ENCODE data around the gene EFCAB5. TPM values are rescaled to one million over a fixed set of nuclear protein-coding genes. Genes with fewer than 3 reads are reported as not detected.

The EFCAB5 gene
- total and polyA plus RNA-seq, 10 of the 15 experiments (the other 5 are each of a cell fraction or from before 2014, with no cell fraction given) = 0.39 to 2.6 (median 1.0) TPM

DNA sequence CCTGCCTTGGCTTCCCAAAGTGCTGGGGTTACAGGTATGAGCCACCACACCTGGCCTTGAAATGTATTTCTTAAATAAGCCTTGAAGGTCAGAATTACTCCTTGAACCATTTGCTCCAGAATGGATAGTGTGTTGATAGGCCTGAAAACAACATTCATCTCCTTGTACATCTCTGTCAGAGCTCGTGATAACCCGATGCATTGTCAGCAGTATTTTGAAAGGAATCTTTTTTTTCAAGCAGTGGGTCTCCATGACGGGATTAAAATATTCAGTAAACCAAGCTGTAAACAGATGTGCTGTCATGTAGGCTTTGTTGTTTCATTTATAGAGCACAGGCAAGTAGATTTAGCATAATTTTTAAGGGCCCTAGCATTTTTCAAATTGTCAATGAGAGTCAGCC, 191.8 kb downstream of the EFCAB5 start:
- in situ Hi-C loops (cut with MboI) (no loop called here), intact Hi-C loops (cut with micrococcal nuclease; ENCODE audit: unreplicated experiment) (no loop called here)
- ChIA-PET POLR2A (interaction anchor here (0.6 to 1.2 kb wide), 2 partner anchors 9 to 19 kb away, joined by 3 read pairs; no protein-coding TSS in a partner anchor), SMC1A (ENCODE audit: uncharacterized antibody, unreplicated experiment) (interaction anchor here (0.6 to 1.3 kb wide), 2 partner anchors 9 to 103 kb away, joined by 3 read pairs; no protein-coding TSS in a partner anchor), CTCF (interaction anchor here (0.8 to 4.9 kb wide), 10 partner anchors 8 to 207 kb away, joined by 3 to 35 read pairs (median 4); no protein-coding TSS in a partner anchor), RAD21 (ENCODE audit: unreplicated experiment) (interaction anchor here (0.7 to 1.4 kb wide), 7 partner anchors 35 to 805 kb away, joined by 3 to 6 read pairs (median 3); no protein-coding TSS in a partner anchor)
- Histone ChIP-seq H3K79me2 (ENCODE audit: control insufficient read depth, insufficient read depth, low read length) (peaks cover 18% of the 10 kb centered on the region), H3K36me3 (ENCODE audit: control insufficient read depth in 2 of 2, insufficient read depth in 2 of 2, low read length in 1 of 2) (peaks cover 0 to 25% of the 10 kb centered on the region in 2 experiments; a peak in 2 of 4 replicates), H4K20me1 (ENCODE audit: control insufficient read depth, insufficient read depth) (no peaks in the 10 kb centered on the region), H3K27ac (ENCODE audit: control insufficient read depth, insufficient read depth) (no peak overlapping the region), H3K9ac (ENCODE audit: control insufficient read depth, insufficient read depth, low read length) (no peak overlapping the region), H3K4me3 (no peak overlapping the region), H3K27me3 (replicated peaks in 1 of 2; ENCODE audit: control insufficient read depth in 2 of 2, insufficient read depth in 2 of 2, low read length in 1 of 2) (no peaks in the 10 kb centered on the region), H3K4me2 (ENCODE audit: control insufficient read depth, insufficient read depth) (no peak overlapping the region), H3K4me1 (ENCODE audit: control insufficient read depth, insufficient read depth, low read length) (no peaks in the 10 kb centered on the region), H2AFZ (ENCODE audit: control insufficient read depth, low read depth, low read length) (no peak overlapping the region), H3K9me3 (replicated peaks; ENCODE audit: control insufficient read depth, insufficient read depth, low read length) (no peaks in the 10 kb centered on the region)
- FAIRE-seq = no peak
- TF ChIP-seq, protein P1, sequence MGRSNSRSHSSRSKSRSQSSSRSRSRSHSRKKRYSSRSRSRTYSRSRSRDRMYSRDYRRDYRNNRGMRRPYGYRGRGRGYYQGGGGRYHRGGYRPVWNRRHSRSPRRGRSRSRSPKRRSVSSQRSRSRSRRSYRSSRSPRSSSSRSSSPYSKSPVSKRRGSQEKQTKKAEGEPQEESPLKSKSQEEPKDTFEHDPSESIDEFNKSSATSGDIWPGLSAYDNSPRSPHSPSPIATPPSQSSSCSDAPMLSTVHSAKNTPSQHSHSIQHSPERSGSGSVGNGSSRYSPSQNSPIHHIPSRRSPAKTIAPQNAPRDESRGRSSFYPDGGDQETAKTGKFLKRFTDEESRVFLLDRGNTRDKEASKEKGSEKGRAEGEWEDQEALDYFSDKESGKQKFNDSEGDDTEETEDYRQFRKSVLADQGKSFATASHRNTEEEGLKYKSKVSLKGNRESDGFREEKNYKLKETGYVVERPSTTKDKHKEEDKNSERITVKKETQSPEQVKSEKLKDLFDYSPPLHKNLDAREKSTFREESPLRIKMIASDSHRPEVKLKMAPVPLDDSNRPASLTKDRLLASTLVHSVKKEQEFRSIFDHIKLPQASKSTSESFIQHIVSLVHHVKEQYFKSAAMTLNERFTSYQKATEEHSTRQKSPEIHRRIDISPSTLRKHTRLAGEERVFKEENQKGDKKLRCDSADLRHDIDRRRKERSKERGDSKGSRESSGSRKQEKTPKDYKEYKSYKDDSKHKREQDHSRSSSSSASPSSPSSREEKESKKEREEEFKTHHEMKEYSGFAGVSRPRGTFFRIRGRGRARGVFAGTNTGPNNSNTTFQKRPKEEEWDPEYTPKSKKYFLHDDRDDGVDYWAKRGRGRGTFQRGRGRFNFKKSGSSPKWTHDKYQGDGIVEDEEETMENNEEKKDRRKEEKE (IDR thresholded peaks at IDR 0.05) = no peak
- no peak for TF ChIP-seq MXI1 (IDR thresholded peaks at IDR 0.05; ENCODE audit: low read depth, low read length)
- no peak for TF ChIP-seq IRF4 (IDR thresholded peaks at IDR 0.05; ENCODE audit: low read depth, low read length)
- TF ChIP-seq JUND (IDR thresholded peaks at IDR 0.05; ENCODE audit: low read depth, low read length) = no peak
- TF ChIP-seq BRCA1 (IDR thresholded peaks at IDR 0.05; ENCODE audit: low read depth, low read length) = no peak
- TF ChIP-seq NFYA (IDR thresholded peaks at IDR 0.05; ENCODE audit: borderline replicate concordance, low read depth, low read length) = no peak
- TF ChIP-seq, protein P2, sequence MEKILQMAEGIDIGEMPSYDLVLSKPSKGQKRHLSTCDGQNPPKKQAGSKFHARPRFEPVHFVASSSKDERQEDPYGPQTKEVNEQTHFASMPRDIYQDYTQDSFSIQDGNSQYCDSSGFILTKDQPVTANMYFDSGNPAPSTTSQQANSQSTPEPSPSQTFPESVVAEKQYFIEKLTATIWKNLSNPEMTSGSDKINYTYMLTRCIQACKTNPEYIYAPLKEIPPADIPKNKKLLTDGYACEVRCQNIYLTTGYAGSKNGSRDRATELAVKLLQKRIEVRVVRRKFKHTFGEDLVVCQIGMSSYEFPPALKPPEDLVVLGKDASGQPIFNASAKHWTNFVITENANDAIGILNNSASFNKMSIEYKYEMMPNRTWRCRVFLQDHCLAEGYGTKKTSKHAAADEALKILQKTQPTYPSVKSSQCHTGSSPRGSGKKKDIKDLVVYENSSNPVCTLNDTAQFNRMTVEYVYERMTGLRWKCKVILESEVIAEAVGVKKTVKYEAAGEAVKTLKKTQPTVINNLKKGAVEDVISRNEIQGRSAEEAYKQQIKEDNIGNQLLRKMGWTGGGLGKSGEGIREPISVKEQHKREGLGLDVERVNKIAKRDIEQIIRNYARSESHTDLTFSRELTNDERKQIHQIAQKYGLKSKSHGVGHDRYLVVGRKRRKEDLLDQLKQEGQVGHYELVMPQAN (conservative IDR thresholded peaks at IDR 0.05) = no peak
- TF ChIP-seq PAX5 (IDR thresholded peaks at IDR 0.05; ENCODE audit: borderline replicate concordance, low read depth, low read length) = no peak
- no peak for TF ChIP-seq ZBTB40 (IDR thresholded peaks at IDR 0.05; ENCODE audit: borderline replicate concordance)
- no peak for TF ChIP-seq E2F4 (IDR thresholded peaks at IDR 0.05; ENCODE audit: low read depth, low read length)
- TF ChIP-seq DPF2 (IDR thresholded peaks at IDR 0.05) = no peak
- no peak for DNase-seq (ENCODE audit: low read depth, low spot score)
- 100% methylated on average over 3 of the region's 3 CpGs for WGBS (ENCODE audit: insufficient coverage, insufficient replicate concordance, low lambda C conversion rate, missing lambda C conversion rate)
- BruUV-seq (replicated peaks) = no TSS peak
- no peak for ATAC-seq

All from GM12878 (cell line).